Esophagus squamous epithelium (tissue), 4 donors: ENCODE data around the gene DNAH1.

Source experiments
- CTCF ChIP-seq, 6 experiments: fragments of 450-650 bp in 4 of 6; fragments of 200-600 bp in 2 of 6; sonication (generic) in 2 of 6; IDR thresholded peaks; one replicate each; pipeline ENCODE4 v1.5.1; 2016 to 2019; ENCODE audit warnings: antibody characterized with exemption in 6 of 6, mild to moderate bottlenecking in 4 of 6, moderate library complexity in 4 of 6
- POLR2A ChIP-seq, 4 donors: fragments of 450-650 bp; IDR thresholded peaks; one replicate each; pipeline ENCODE4 v1.6.1; 2017; ENCODE audit warnings: antibody characterized with exemption in 4 of 4, mild to moderate bottlenecking in 4 of 4, moderate library complexity in 3 of 4

- TF ChIP-seq POLR2A (IDR thresholded peaks at IDR 0.05) (no peak), CTCF (IDR thresholded peaks at IDR 0.05) (no peak)
Observed at GRCh38 chr3:52373676-52374075, 57.6 kb downstream of the DNAH1 start.
